HG03039 (cell line): Measurements from ENCODE around the gene TBC1D21.

ENCODE experiments used
- ATAC-seq: cut with Tn5 transposase; IDR thresholded peaks from one replicate; pipeline ENCODE4 v1.9.1; 2021; ENCODE audit warnings: mild to moderate bottlenecking, moderate library complexity; ENCODE audit not compliant: unreplicated experiment

Gene TBC1D21

GRCh38 chr15:73857193-73857920, 16.0 kb upstream of the TBC1D21 start:
- ATAC-seq: no peak

GRCh38 chr15:73858062-73858461, 15.3 kb upstream of the TBC1D21 start:
- ATAC-seq: no peak

- no peak for ATAC-seq
These were observed 11.1 kb upstream of the TBC1D21 start for GRCh38 chr15:73862276-73862675.

GRCh38 chr15:73865379-73865778, 8.0 kb upstream of the TBC1D21 start:
- no peak for ATAC-seq

- ATAC-seq: no peak
These were observed 7.5 kb upstream of the TBC1D21 start for GRCh38 chr15:73865904-73866303.

GRCh38 chr15:73866481-73866880, 6.9 kb upstream of the TBC1D21 start:
- ATAC-seq: no peak

GRCh38 chr15:73866881-73867410, 6.4 kb upstream of the TBC1D21 start:
- ATAC-seq: no peak

- no peak for ATAC-seq
These were observed 5.9 kb upstream of the TBC1D21 start for GRCh38 chr15:73867426-73867825.

- no peak for ATAC-seq
These were observed 5.4 kb upstream of the TBC1D21 start for GRCh38 chr15:73867956-73868355.

GRCh38 chr15:73869216-73869995, 4.0 kb upstream of the TBC1D21 start:
- no peak for ATAC-seq

- ATAC-seq: no peak
These were observed 2.5 kb upstream of the TBC1D21 start for GRCh38 chr15:73870700-73871408.

GRCh38 chr15:73872346-73872745, 1.0 kb upstream of the TBC1D21 start:
- ATAC-seq: no peak

- ATAC-seq: no peak
These were observed 636 bp downstream of the TBC1D21 start for GRCh38 chr15:73873889-73874511.

- no peak for ATAC-seq
These were observed 6.1 kb downstream of the TBC1D21 start for GRCh38 chr15:73879426-73879825.

- no peak for ATAC-seq
These were observed 8.4 kb downstream of the TBC1D21 start for GRCh38 chr15:73881579-73882320.

- ATAC-seq: no peak
These were observed 9.5 kb downstream of the TBC1D21 start for GRCh38 chr15:73882761-73883419.

GRCh38 chr15:73884159-73884558, 10.8 kb downstream of the TBC1D21 start:
- ATAC-seq: no peak

GRCh38 chr15:73885954-73886700, 12.8 kb downstream of the TBC1D21 start:
- no peak for ATAC-seq

- no peak for ATAC-seq
These were observed 13.5 kb downstream of the TBC1D21 start for GRCh38 chr15:73886717-73887345.
